DOHH2 (cell line): Measurements from ENCODE around the gene CENPM.

ENCODE experiments used
- EZH2phosphoT487 ChIP-seq: fragments of 200-600 bp; sonication (generic); IDR thresholded peaks from 2 replicates; pipeline ENCODE4 v1.6.1; 2017; ENCODE audit warnings: borderline replicate concordance, mild to moderate bottlenecking, antibody characterized with exemption, low read length, moderate library complexity, mixed read lengths
- TF ChIP-seq, protein P1 (sequence below): fragments of 200-600 bp; sonication (generic); IDR thresholded peaks from one replicate; pipeline ENCODE4 v1.5.1; 2014; ENCODE audit warnings: antibody characterized with exemption, mild to moderate bottlenecking, low read depth, low read length; ENCODE audit not compliant: poor library complexity, severe bottlenecking

DNA sequence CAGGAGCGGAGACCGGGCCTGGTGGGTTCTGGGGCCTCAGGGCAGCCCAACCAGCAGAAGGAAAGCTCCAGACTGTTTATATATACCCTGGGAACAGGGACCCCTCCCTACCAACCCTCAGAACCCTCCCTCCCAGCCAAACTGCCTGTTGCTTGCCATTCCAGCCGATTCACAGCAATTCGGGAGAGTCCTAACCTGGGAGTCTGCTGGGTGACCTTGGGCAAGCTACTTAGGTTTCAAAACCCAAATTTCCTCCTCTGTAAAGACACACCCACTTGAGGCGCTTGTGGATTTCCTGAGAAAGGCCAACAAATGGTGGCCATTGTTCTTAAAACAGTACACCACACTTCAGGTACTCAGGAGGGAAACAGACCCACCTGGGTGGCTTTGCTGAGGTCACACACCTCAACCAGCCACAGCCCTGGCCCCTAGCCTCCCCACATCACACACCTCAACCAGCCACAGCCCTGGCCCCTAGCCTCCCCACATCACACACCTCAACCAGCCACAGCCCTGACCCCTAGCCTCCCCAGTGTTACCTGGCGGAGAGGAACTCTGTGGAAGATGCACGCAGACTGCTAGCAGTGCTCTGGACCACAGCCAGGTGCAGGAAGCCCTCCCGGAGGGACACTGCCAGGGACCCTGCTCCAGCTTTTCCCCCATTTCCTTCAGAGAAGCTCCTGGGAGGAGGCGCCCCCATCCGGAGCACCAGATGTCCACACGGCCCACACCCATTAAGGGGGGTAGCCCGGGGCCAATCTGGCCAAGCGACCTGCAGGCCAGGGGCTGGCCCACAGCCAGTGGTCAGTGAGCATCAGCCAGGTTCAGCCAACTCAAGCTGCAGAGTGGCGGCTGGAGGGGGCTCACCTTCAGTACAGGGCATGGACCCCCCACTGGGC, 38.3 kb downstream of the CENPM start:
- TF ChIP-seq, protein P1, sequence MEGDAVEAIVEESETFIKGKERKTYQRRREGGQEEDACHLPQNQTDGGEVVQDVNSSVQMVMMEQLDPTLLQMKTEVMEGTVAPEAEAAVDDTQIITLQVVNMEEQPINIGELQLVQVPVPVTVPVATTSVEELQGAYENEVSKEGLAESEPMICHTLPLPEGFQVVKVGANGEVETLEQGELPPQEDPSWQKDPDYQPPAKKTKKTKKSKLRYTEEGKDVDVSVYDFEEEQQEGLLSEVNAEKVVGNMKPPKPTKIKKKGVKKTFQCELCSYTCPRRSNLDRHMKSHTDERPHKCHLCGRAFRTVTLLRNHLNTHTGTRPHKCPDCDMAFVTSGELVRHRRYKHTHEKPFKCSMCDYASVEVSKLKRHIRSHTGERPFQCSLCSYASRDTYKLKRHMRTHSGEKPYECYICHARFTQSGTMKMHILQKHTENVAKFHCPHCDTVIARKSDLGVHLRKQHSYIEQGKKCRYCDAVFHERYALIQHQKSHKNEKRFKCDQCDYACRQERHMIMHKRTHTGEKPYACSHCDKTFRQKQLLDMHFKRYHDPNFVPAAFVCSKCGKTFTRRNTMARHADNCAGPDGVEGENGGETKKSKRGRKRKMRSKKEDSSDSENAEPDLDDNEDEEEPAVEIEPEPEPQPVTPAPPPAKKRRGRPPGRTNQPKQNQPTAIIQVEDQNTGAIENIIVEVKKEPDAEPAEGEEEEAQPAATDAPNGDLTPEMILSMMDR, result no peak
- TF ChIP-seq EZH2phosphoT487, result no peak; the same call in 1 of the 2 replicates
